Upper lobe of right lung (tissue), 1 donor: ENCODE data around the gene YWHAG. TPM values are rescaled to one million over a fixed set of nuclear protein-coding genes. Genes with fewer than 3 reads are reported as not detected.

Experiments used
- ATAC-seq: fragments of 200-7000 bp; cut with Tn5 transposase; one replicate; pipeline ENCODE4 v1.9.1; 2020; ENCODE audit warnings: mild to moderate bottlenecking, moderate library complexity
- DNase-seq: peaks from one replicate; pipeline ENCODE4 v3.0.0-alpha.2; 2020
- H3K27ac ChIP-seq: fragments of 200-600 bp; one replicate; pipeline ENCODE4 v1.8.0; 2022
- H3K27me3 ChIP-seq: fragments of 200-600 bp; one replicate; pipeline ENCODE4 v1.8.0; 2022; ENCODE audit warnings: mild to moderate bottlenecking
- H3K36me3 ChIP-seq: fragments of 200-600 bp; one replicate; pipeline ENCODE4 v1.8.0; 2022
- H3K4me1 ChIP-seq: fragments of 200-600 bp; one replicate; pipeline ENCODE4 v1.8.0; 2022
- H3K4me3 ChIP-seq: fragments of 200-600 bp; one replicate; pipeline ENCODE4 v1.8.0; 2022; ENCODE audit warnings: mild to moderate bottlenecking
- H3K9me3 ChIP-seq: fragments of 200-600 bp; one replicate; pipeline ENCODE4 v1.8.0; 2022
- CTCF ChIP-seq: fragments of 200-600 bp; IDR thresholded peaks from one replicate; pipeline ENCODE4 v1.8.0; 2022; ENCODE audit warnings: antibody characterized with exemption
- intact Hi-C: fragments of 100-400 bp; cut with DNase I; formaldehyde crosslinking; loops from one replicate; pipeline ENCODE4 v1.11.0; 2022
- total RNA-seq: library from RNA; stranded (reverse); fragmentation: NEBNext Ultra II Directional; extraction: Animal tissue kit (Norgen Biotek cat#: 25700); gene quantifications from one replicate; pipeline ENCODE4 v1.2.1, GENCODE V29; 2021
- donor health status: DM: no; HTN: yes; CAD: no; lungs with severe emphysema.

YWHAG gene
- total RNA-seq, 1 donor from 2014 or later, result 102 TPM

GRCh38 chr7:76343294-76343930 is 15.4 kb downstream of the YWHAG start:
- Histone ChIP-seq H3K27me3 (no peaks in the 10 kb centered on the region), H3K4me1 (peaks cover 33% of the 10 kb centered on the region), H3K36me3 (peaks cover 48% of the 10 kb centered on the region), H3K4me3 (no peak overlapping the region), H3K27ac (no peak overlapping the region), H3K9me3 (no peaks in the 10 kb centered on the region)
- ATAC-seq (no peak), DNase-seq (no peak)
- intact Hi-C loops, result no loop called here
- TF ChIP-seq CTCF, result no peak

DNA sequence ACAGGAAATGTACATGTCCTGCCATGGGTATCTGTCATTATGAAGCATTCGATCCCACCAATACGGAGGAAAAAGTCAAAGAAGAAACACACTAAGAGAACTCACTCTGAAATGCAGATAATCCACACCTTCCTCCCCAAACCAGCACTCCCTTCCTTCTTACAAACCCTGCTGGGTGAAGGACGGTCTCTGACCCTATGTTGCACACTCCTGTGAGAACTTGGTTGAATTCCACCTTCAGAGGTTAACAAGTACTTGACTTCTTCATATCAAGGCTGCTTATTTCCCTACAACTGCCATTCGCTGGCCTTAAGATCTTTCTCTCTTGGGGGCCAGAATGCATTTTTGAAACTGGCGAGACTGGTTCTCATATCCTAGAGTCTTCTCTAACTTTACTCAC is 16.6 kb downstream of the YWHAG start:
- TF ChIP-seq CTCF, result no peak
- Histone ChIP-seq H3K4me3 (no peak overlapping the region), H3K27me3 (no peaks in the 10 kb centered on the region), H3K27ac (no peak overlapping the region), H3K9me3 (no peaks in the 10 kb centered on the region), H3K36me3 (peaks cover 46% of the 10 kb centered on the region), H3K4me1 (peaks cover 26% of the 10 kb centered on the region)
- intact Hi-C loops, result no loop called here
- DNase-seq (no peak), ATAC-seq (peak; percentile 23)

GRCh38 chr7:76340617-76341131 is 18.1 kb downstream of the YWHAG start:
- H3K27ac ChIP-seq, result peak overlapping the region; percentile 4
- DNase-seq, result no peak

DNA sequence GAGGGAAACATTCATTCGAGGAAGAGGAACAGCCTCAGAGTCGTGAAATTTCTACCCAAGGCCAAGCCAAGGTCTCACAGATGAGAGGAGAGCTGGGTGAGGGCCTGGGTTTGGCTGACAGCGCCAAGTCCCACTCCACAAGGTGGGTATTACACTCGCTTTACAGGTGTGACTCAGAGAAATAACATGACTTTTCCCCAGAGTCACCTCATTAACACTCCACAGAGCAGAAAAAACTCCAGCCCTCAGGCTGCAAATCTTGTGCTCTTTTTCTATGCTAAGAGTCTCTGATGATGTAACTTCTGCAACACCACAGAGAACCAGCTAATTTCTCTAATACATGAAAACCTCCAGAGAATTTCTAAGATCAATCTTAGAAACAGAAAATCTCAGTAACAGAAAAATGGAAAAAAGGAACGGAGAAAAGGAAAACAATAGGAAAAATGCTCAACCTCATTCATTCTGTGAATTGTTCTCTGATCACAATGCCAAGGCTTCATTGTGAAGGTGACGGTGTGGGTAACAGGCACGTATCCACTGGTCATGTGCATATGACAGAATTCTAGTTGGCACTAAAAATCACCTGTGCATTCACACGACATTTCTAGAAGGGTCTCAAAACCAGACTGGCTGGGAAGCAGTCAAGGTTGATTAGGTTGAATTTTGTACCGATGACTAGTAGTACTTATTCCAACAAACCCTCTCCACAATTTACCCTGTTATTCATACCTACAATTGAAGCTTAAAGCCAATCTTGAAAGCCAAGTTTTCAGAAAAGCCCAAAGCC is 20.3 kb downstream of the YWHAG start:
- DNase-seq, result no peak
- no peaks in the 10 kb centered on the region for H3K27me3 ChIP-seq
- H3K4me3 ChIP-seq, result no peak overlapping the region
- H3K27ac ChIP-seq, result no peak overlapping the region
- no peak for TF ChIP-seq CTCF
- H3K4me1 ChIP-seq, result peaks cover 24% of the 10 kb centered on the region
- H3K9me3 ChIP-seq, result no peaks in the 10 kb centered on the region
- peak; percentile 59 for ATAC-seq
- peaks cover 17% of the 10 kb centered on the region for H3K36me3 ChIP-seq
- intact Hi-C loops, result no loop called here

More at GRCh38 chr7:76340617-76341131, 18.1 kb downstream of the YWHAG start:
- H3K4me3 ChIP-seq, result no peak overlapping the region
- no peak for TF ChIP-seq CTCF
- no peaks in the 10 kb centered on the region for H3K27me3 ChIP-seq
- intact Hi-C loops, result no loop called here
- ATAC-seq, result no peak
- no peaks in the 10 kb centered on the region for H3K9me3 ChIP-seq
- peaks cover 13% of the 10 kb centered on the region for H3K4me1 ChIP-seq
- peaks cover 32% of the 10 kb centered on the region for H3K36me3 ChIP-seq

- Histone ChIP-seq H3K36me3 (peaks cover 6% of the 10 kb centered on the region), H3K27me3 (no peaks in the 10 kb centered on the region), H3K4me1 (peaks cover 35% of the 10 kb centered on the region), H3K9me3 (no peaks in the 10 kb centered on the region), H3K27ac (no peak overlapping the region), H3K4me3 (no peak overlapping the region)
- ATAC-seq (no peak), DNase-seq (no peak)
- no peak for TF ChIP-seq CTCF
- intact Hi-C loops, result no loop called here
These were observed 21.6 kb downstream of the YWHAG start for GRCh38 chr7:76337147-76337546.
